ENCODE measurements around the gene OLA1.

The OLA1 gene

DNA sequence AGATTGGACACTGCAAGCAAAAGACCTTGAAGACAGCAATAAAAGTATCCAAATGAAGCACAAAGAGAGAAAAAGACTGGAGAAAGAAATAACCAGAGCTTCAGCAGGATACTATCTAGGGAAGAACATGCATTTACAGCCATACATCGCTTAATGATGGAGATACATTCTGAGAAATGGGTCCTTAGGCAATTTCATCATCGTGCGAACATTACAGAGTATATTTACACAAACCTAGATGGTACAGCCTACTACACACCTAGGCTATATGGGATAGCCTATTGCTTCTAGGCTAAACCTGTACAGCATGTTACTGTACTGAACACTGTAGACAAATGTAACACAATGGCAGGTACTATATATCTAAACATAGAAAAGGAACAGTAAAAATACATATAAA, 11.9 kb downstream of the OLA1 start:
- no peaks in the 10 kb centered on the region for H3F3A ChIP-seq (ENCODE audit: control insufficient read depth, insufficient read depth)
- H3K9me2 ChIP-seq (replicated peaks; ENCODE audit: control insufficient read depth, low read length), result no peaks in the 10 kb centered on the region
- no peak overlapping the region for H3K4me2 ChIP-seq (ENCODE audit: low read length)
- peaks cover 28% of the 10 kb centered on the region for H3K4me1 ChIP-seq (ENCODE audit: control insufficient read depth, low read length)
- H4K20me1 ChIP-seq (ENCODE audit: control insufficient read depth, insufficient read depth, low read depth, low read length), result peaks cover 6% of the 10 kb centered on the region; the same call in 1 of the 2 replicates
- H3K27ac ChIP-seq (ENCODE audit: low read depth, low read length), result no peak overlapping the region
- H3K4me3 ChIP-seq (ENCODE audit: low read length), result no peak overlapping the region
- H3K36me3 ChIP-seq (ENCODE audit: control insufficient read depth, low read length), result peaks cover 48% of the 10 kb centered on the region
- no peaks in the 10 kb centered on the region for H3K9me3 ChIP-seq (ENCODE audit: control insufficient read depth, insufficient read depth, low read length)
- no peak for TF ChIP-seq CTCF (IDR thresholded peaks at IDR 0.05; ENCODE audit: low read depth, low read length, poor library complexity, severe bottlenecking)
- no peak for TF ChIP-seq EZH2phosphoT487 (IDR thresholded peaks at IDR 0.05; ENCODE audit: borderline replicate concordance, low read length)
- H3K27me3 ChIP-seq (ENCODE audit: control insufficient read depth, low read length), result no peaks in the 10 kb centered on the region
- peaks cover 100% of the 10 kb centered on the region for H3K79me2 ChIP-seq (ENCODE audit: control insufficient read depth, low read length)

GRCh38 chr2:174235680-174236079, 12.7 kb downstream of the OLA1 start:
- TF ChIP-seq EZH2phosphoT487 (IDR thresholded peaks at IDR 0.05; ENCODE audit: borderline replicate concordance, low read length) (no peak), CTCF (IDR thresholded peaks at IDR 0.05; ENCODE audit: low read depth, low read length, poor library complexity, severe bottlenecking) (no peak)
- Histone ChIP-seq H3K27me3 (ENCODE audit: control insufficient read depth, low read length) (no peaks in the 10 kb centered on the region), H3K36me3 (ENCODE audit: control insufficient read depth, low read length) (peaks cover 41% of the 10 kb centered on the region), H3K27ac (ENCODE audit: low read depth, low read length) (no peak overlapping the region), H3K4me3 (ENCODE audit: low read length) (no peak overlapping the region), H3K4me2 (ENCODE audit: low read length) (no peak overlapping the region), H3K79me2 (ENCODE audit: control insufficient read depth, low read length) (peaks cover 100% of the 10 kb centered on the region), H3K9me2 (replicated peaks; ENCODE audit: control insufficient read depth, low read length) (no peaks in the 10 kb centered on the region), H4K20me1 (ENCODE audit: control insufficient read depth, insufficient read depth, low read depth, low read length) (peaks cover 6% of the 10 kb centered on the region; the same call in 1 of the 2 replicates), H3K9me3 (ENCODE audit: control insufficient read depth, insufficient read depth, low read length) (no peaks in the 10 kb centered on the region), H3K4me1 (ENCODE audit: control insufficient read depth, low read length) (peaks cover 28% of the 10 kb centered on the region), H3F3A (ENCODE audit: control insufficient read depth, insufficient read depth) (no peaks in the 10 kb centered on the region)

DNA sequence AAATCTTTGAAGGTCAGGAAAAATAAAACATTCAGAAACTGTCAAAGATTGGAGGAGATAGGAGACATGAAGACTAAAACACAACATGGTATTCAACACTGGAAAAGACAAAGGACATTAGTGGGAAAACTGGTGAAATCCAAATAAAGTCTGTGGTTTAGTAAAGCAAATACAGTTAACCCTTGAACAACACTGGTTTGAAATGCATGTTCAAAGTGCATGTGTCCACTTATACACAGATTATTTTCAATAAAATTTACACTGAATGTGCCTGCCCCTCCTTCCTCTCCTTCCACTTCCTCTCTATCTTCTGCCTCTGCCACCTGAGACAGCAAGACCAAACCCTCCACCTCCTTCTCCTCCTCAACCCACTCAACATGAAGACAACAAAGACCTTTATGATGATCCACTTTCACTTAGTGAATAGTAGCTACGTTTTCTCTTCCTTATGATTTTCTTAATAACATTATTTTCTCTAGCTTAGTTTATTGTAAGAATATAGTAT, 14.5 kb downstream of the OLA1 start:
- TF ChIP-seq CTCF (IDR thresholded peaks at IDR 0.05; ENCODE audit: low read depth, low read length, poor library complexity, severe bottlenecking) (no peak), EZH2phosphoT487 (IDR thresholded peaks at IDR 0.05; ENCODE audit: borderline replicate concordance, low read length) (no peak)
- no peak overlapping the region for H3K4me2 ChIP-seq (ENCODE audit: low read length)
- peaks cover 28% of the 10 kb centered on the region for H3K4me1 ChIP-seq (ENCODE audit: control insufficient read depth, low read length)
- no peak overlapping the region for H3K4me3 ChIP-seq (ENCODE audit: low read length)
- H3K27ac ChIP-seq (ENCODE audit: low read depth, low read length), result no peak overlapping the region
- H3K9me3 ChIP-seq (ENCODE audit: control insufficient read depth, insufficient read depth, low read length), result no peaks in the 10 kb centered on the region
- no peaks in the 10 kb centered on the region for H3K27me3 ChIP-seq (ENCODE audit: control insufficient read depth, low read length)
- no peaks in the 10 kb centered on the region for H3F3A ChIP-seq (ENCODE audit: control insufficient read depth, insufficient read depth)
- H4K20me1 ChIP-seq (ENCODE audit: control insufficient read depth, insufficient read depth, low read depth, low read length), result peaks cover 6% of the 10 kb centered on the region; the same call in 1 of the 2 replicates
- H3K79me2 ChIP-seq (ENCODE audit: control insufficient read depth, low read length), result peaks cover 99% of the 10 kb centered on the region
- no peaks in the 10 kb centered on the region for H3K9me2 ChIP-seq (replicated peaks; ENCODE audit: control insufficient read depth, low read length)
- peaks cover 50% of the 10 kb centered on the region for H3K36me3 ChIP-seq (ENCODE audit: control insufficient read depth, low read length)
